ENCODE results near the gene FMN2. TPM values are rescaled to one million over a fixed set of nuclear protein-coding genes. Genes with fewer than 3 reads are reported as not detected.
"Not testable (repeated sequence)": the region's sequence is repeated elsewhere in the genome, so short reads cannot be mapped to it uniquely, and the experiment has no call there.

Gene FMN2
- total and polyA plus RNA-seq, 4 donors = 17.1 to 78.7 (median 46.5) TPM

DNA sequence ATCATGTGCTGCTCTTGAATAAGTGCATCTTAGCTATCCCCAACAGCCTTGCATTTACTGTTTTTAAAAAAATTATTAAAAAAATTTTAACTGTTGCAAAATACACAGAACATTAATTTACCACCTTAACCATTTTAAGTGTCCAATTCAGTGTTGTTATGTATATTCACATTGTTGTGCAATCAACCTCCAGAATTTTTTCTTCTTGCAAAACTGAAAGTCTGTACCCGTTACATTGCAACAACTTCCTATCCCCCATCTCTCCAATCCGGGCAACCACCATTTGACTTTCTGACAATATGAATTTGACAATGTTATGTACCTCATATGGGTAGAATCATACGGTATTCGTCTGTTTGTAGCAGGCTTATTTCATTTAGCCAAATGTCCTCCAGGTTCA is 83.1 kb downstream of the FMN2 start:
- Histone ChIP-seq H3K4me1 (ENCODE audit: control insufficient read depth, insufficient read depth, low read length) (no peaks in the 10 kb centered on the region), H3K27me3 (ENCODE audit: control insufficient read depth, insufficient read depth, low read length) (no peaks in the 10 kb centered on the region), H3K27ac (ENCODE audit: low read depth, low read length) (no peak overlapping the region), H3K4me3 (ENCODE audit: low read depth, low read length) (no peak overlapping the region), H3K9me3 (ENCODE audit: control insufficient read depth, insufficient read depth, low read length) (no peaks in the 10 kb centered on the region), H3K36me3 (ENCODE audit: control insufficient read depth, insufficient read depth, low read length) (peaks cover 5% of the 10 kb centered on the region)
- no CpG with 5 or more reads among the region's 4 CpGs for WGBS (ENCODE audit: insufficient coverage)
- no peak for DNase-seq (ENCODE audit: low read depth in 4 of 6, low spot score in 6 of 6)

- DNase-seq (ENCODE audit: low read depth in 4 of 6, low spot score in 6 of 6) = peak in 1 of 6 donors; percentile 25
- 87% methylated on average over 3 of the region's 5 CpGs for WGBS (ENCODE audit: insufficient coverage)
- H3K27ac ChIP-seq (ENCODE audit: low read depth, low read length) = no peak overlapping the region
- H3K27me3 ChIP-seq (ENCODE audit: control insufficient read depth, insufficient read depth, low read length) = no peaks in the 10 kb centered on the region
- H3K4me3 ChIP-seq (ENCODE audit: low read depth, low read length) = no peak overlapping the region
- peaks cover 7% of the 10 kb centered on the region for H3K36me3 ChIP-seq (ENCODE audit: control insufficient read depth, insufficient read depth, low read length)
- no peaks in the 10 kb centered on the region for H3K9me3 ChIP-seq (ENCODE audit: control insufficient read depth, insufficient read depth, low read length)
- H3K4me1 ChIP-seq (ENCODE audit: control insufficient read depth, insufficient read depth, low read length) = no peaks in the 10 kb centered on the region
Measured at GRCh38 chr1:240178366-240178765, 86.7 kb downstream of the FMN2 start.

DNA sequence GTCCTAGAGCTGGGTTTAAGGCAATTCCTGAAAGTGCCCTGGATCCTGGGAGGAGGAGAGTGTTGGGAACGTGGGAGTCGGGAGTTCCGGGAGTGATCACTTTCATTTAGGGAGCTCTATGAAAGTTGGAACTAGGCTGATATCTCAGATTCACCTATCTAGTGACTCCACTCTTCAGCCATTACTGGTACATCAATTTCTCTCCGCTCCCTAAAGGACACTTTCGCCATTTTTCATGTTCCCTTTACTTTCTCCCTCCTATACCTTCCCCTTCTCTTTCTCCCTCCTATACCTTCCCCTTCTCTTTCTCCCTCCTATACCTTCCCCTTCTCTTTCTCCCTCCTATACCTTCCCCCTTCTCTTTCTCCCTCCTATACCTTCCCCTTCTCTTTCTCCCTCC is 93.0 kb downstream of the FMN2 start:
- not testable (repeated sequence) for H3K27me3 ChIP-seq (ENCODE audit: control insufficient read depth, insufficient read depth, low read length); H3K9me3 ChIP-seq (ENCODE audit: control insufficient read depth, insufficient read depth, low read length); DNase-seq (ENCODE audit: low read depth in 4 of 6, low spot score in 6 of 6); H3K4me3 ChIP-seq (ENCODE audit: low read depth, low read length); H3K36me3 ChIP-seq (ENCODE audit: control insufficient read depth, insufficient read depth, low read length); H3K27ac ChIP-seq (ENCODE audit: low read depth, low read length); H3K4me1 ChIP-seq (ENCODE audit: control insufficient read depth, insufficient read depth, low read length)
- WGBS (ENCODE audit: insufficient coverage) = 93% methylated on average over 2 of the region's 5 CpGs

DNA sequence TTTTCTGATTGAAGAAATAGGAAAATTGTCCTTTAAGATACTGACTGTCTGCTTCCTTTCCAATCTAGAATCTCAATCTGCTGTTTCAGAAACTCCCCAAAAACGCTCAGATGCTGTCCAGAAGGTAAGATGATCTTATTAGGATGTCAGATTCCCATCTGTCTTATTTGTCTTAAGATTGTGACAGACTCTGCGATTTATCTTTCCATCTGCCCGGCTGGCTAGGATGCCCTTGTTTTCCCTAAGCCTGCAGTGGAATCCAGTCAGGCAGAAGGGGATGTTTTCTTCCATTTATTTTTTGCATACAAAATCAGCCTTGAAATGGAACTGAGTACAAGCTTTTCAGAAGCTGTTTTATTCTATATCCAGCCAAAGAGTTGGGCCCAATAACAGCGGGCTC is 96.5 kb downstream of the FMN2 start:
- Histone ChIP-seq H3K36me3 (ENCODE audit: control insufficient read depth, insufficient read depth, low read length) (no peaks in the 10 kb centered on the region), H3K9me3 (ENCODE audit: control insufficient read depth, insufficient read depth, low read length) (no peaks in the 10 kb centered on the region), H3K27me3 (ENCODE audit: control insufficient read depth, insufficient read depth, low read length) (no peaks in the 10 kb centered on the region), H3K4me1 (ENCODE audit: control insufficient read depth, insufficient read depth, low read length) (no peaks in the 10 kb centered on the region), H3K4me3 (ENCODE audit: low read depth, low read length) (no peak overlapping the region), H3K27ac (ENCODE audit: low read depth, low read length) (no peak overlapping the region)
- DNase-seq (ENCODE audit: low read depth in 4 of 6, low spot score in 6 of 6) = peak in 1 of 6 donors; percentile 88
- 60% methylated on average over 1 of the region's 4 CpGs for WGBS (ENCODE audit: insufficient coverage)

GRCh38 chr1:240189386-240189989 is 97.8 kb downstream of the FMN2 start:
- H3K9me3 ChIP-seq (ENCODE audit: control insufficient read depth, insufficient read depth, low read length) = no peaks in the 10 kb centered on the region
- H3K4me3 ChIP-seq (ENCODE audit: low read depth, low read length) = no peak overlapping the region
- no peaks in the 10 kb centered on the region for H3K27me3 ChIP-seq (ENCODE audit: control insufficient read depth, insufficient read depth, low read length)
- H3K27ac ChIP-seq (ENCODE audit: low read depth, low read length) = no peak overlapping the region
- H3K4me1 ChIP-seq (ENCODE audit: control insufficient read depth, insufficient read depth, low read length) = no peaks in the 10 kb centered on the region
- 27% methylated on average over 2 of the region's 6 CpGs for WGBS (ENCODE audit: insufficient coverage)
- no peaks in the 10 kb centered on the region for H3K36me3 ChIP-seq (ENCODE audit: control insufficient read depth, insufficient read depth, low read length)
- DNase-seq (ENCODE audit: low read depth in 4 of 6, low spot score in 6 of 6) = peak; percentile 17 to 84 (median 40)

DNA sequence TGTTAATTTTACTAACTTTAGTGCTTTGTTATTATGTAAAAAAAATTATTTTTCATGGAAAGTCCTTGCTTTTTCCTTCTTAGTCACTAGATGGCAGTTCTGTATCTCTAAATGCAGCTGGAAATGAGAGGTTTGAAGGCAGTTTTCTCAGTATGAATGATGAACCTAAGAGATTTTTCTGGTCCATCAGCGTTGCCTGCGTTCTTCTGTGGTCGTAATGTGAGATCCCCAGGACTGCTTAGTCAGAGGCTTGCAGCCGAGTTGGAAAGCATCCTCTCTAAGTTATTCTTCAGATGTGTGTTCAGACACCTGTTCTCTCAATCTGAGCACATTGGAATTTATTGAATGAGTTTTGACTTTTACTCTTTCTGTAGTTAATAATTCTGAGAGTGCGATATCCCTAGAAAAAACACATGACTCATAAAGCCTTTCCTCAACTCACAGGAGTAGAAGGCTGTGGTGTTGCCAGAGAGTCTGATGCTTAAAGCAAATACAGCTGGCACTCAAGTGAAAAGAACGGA is 99.3 kb downstream of the FMN2 start:
- H3K4me1 ChIP-seq (ENCODE audit: control insufficient read depth, insufficient read depth, low read length) = no peaks in the 10 kb centered on the region
- WGBS (ENCODE audit: insufficient coverage) = 28% methylated on average over 3 of the region's 6 CpGs
- no peaks in the 10 kb centered on the region for H3K36me3 ChIP-seq (ENCODE audit: control insufficient read depth, insufficient read depth, low read length)
- H3K9me3 ChIP-seq (ENCODE audit: control insufficient read depth, insufficient read depth, low read length) = no peaks in the 10 kb centered on the region
- DNase-seq (ENCODE audit: low read depth in 4 of 6, low spot score in 6 of 6) = peak; percentile 28 to 87 (median 31)
- no peak overlapping the region for H3K27ac ChIP-seq (ENCODE audit: low read depth, low read length)
- no peaks in the 10 kb centered on the region for H3K27me3 ChIP-seq (ENCODE audit: control insufficient read depth, insufficient read depth, low read length)
- H3K4me3 ChIP-seq (ENCODE audit: low read depth, low read length) = no peak overlapping the region

DNA sequence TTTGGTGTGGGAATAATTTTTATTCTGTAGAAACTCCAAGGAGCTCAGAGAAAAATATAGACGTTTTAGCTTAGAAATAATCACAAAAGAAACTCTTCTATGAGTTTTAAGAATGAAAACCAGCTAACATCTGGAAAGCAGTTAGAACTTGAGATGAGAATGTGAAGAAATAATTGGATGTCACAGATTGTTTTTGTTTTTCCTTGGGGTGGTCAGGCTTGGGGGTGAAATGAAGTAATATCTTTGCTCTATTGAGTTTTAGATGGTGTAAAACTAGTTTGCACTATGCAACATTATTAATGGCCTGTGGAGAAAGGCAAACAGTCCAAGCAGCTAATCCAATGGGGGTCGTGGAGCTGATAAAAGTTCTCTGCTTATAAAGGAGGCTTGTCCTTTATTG is 101.2 kb downstream of the FMN2 start:
- no peak overlapping the region for H3K27ac ChIP-seq (ENCODE audit: low read depth, low read length)
- H3K36me3 ChIP-seq (ENCODE audit: control insufficient read depth, insufficient read depth, low read length) = no peaks in the 10 kb centered on the region
- WGBS (ENCODE audit: insufficient coverage) = 80% methylated on average over 1 of the region's 2 CpGs
- H3K4me1 ChIP-seq (ENCODE audit: control insufficient read depth, insufficient read depth, low read length) = no peaks in the 10 kb centered on the region
- H3K4me3 ChIP-seq (ENCODE audit: low read depth, low read length) = no peak overlapping the region
- no peak for DNase-seq (ENCODE audit: low read depth in 4 of 6, low spot score in 6 of 6)
- no peaks in the 10 kb centered on the region for H3K9me3 ChIP-seq (ENCODE audit: control insufficient read depth, insufficient read depth, low read length)
- H3K27me3 ChIP-seq (ENCODE audit: control insufficient read depth, insufficient read depth, low read length) = no peaks in the 10 kb centered on the region

DNA sequence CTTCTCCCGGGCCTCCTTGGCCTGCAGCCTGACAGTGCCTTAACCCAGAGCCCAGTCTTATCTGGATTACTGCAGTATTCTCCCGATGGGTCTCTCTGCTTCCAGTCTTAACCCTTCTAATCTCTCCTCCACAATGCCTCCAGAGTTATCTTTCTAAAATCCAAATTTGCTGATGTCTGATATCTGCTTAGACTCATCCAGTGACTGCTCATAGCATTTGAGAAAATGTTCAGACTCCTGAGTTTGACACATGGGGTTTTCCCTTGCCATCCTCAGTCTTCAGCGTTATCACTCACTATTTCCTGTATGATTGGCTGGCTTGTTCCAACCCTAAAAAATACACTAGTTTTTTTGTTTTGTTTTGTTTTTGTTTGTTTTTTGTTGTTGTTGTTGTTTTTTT is 102.0 kb downstream of the FMN2 start:
- H3K4me3 ChIP-seq (ENCODE audit: low read depth, low read length) = no peak overlapping the region
- 73% methylated on average over 2 of the region's 3 CpGs for WGBS (ENCODE audit: insufficient coverage)
- DNase-seq (ENCODE audit: low read depth in 4 of 6, low spot score in 6 of 6) = no peak
- no peaks in the 10 kb centered on the region for H3K9me3 ChIP-seq (ENCODE audit: control insufficient read depth, insufficient read depth, low read length)
- no peak overlapping the region for H3K27ac ChIP-seq (ENCODE audit: low read depth, low read length)
- H3K27me3 ChIP-seq (ENCODE audit: control insufficient read depth, insufficient read depth, low read length) = no peaks in the 10 kb centered on the region
- H3K4me1 ChIP-seq (ENCODE audit: control insufficient read depth, insufficient read depth, low read length) = no peaks in the 10 kb centered on the region
- H3K36me3 ChIP-seq (ENCODE audit: control insufficient read depth, insufficient read depth, low read length) = no peaks in the 10 kb centered on the region

DNA sequence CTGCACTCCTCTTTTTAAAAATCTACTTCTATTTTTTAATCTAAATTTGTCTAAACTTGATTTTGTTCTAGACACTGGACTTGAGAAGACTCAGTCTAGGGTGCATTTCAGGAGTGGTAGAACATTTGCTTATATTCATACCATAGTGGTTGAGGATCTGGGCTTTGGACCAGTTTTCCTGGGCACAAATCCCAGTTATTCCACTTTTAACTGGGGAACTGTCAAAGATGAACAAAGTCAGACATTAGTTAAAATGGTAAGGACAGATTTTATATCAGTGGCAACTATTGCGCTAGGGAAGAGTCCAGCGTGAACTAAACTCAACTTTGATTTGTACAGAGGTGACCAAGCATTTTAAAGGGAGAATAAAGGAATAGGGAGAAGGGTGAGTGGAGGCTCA is 102.4 kb downstream of the FMN2 start:
- H3K4me1 ChIP-seq (ENCODE audit: control insufficient read depth, insufficient read depth, low read length) = no peaks in the 10 kb centered on the region
- 92% methylated on average over 2 of the region's 2 CpGs for WGBS (ENCODE audit: insufficient coverage)
- no peak overlapping the region for H3K4me3 ChIP-seq (ENCODE audit: low read depth, low read length)
- peak in 1 of 6 donors; percentile 77 for DNase-seq (ENCODE audit: low read depth in 4 of 6, low spot score in 6 of 6)
- H3K27me3 ChIP-seq (ENCODE audit: control insufficient read depth, insufficient read depth, low read length) = no peaks in the 10 kb centered on the region
- H3K36me3 ChIP-seq (ENCODE audit: control insufficient read depth, insufficient read depth, low read length) = no peaks in the 10 kb centered on the region
- H3K9me3 ChIP-seq (ENCODE audit: control insufficient read depth, insufficient read depth, low read length) = no peaks in the 10 kb centered on the region
- H3K27ac ChIP-seq (ENCODE audit: low read depth, low read length) = no peak overlapping the region

DNA sequence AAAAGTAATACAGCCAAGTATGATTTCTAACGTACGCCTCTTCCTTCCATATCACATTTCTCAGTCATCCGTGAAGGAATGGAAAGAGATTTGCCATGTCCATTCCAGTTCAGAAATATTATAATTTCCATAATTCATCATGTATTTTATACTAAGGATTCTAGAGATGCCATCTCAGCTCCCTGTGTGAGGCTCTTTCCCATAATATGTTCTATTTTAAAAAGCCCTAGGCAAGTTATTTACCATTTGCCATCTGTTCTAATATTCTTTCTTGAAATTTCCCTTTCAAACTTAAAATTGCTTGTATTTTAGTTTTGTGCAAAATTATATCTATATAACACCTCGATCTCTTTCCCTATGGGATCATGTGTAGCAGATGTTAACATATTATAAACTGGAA is 106.7 kb downstream of the FMN2 start:
- Histone ChIP-seq H3K27me3 (ENCODE audit: control insufficient read depth, insufficient read depth, low read length) (no peaks in the 10 kb centered on the region), H3K9me3 (ENCODE audit: control insufficient read depth, insufficient read depth, low read length) (peaks cover 6% of the 10 kb centered on the region), H3K36me3 (ENCODE audit: control insufficient read depth, insufficient read depth, low read length) (no peaks in the 10 kb centered on the region), H3K27ac (ENCODE audit: low read depth, low read length) (no peak overlapping the region), H3K4me3 (ENCODE audit: low read depth, low read length) (no peak overlapping the region), H3K4me1 (ENCODE audit: control insufficient read depth, insufficient read depth, low read length) (no peaks in the 10 kb centered on the region)
- DNase-seq (ENCODE audit: low read depth in 4 of 6, low spot score in 6 of 6) = peak in 1 of 6 donors; percentile 65
- WGBS (ENCODE audit: insufficient coverage) = no CpG with 5 or more reads among the region's 4 CpGs

All from spinal cord (tissue), 10 donors.